ENCODE results near the gene CLASP1. TPM values are rescaled to one million over a fixed set of nuclear protein-coding genes. Genes with fewer than 3 reads are reported as not detected.

Gene CLASP1
- total and polyA plus RNA-seq, 2 experiments from 2014 or later = 20.1 to 37.4 TPM

DNA sequence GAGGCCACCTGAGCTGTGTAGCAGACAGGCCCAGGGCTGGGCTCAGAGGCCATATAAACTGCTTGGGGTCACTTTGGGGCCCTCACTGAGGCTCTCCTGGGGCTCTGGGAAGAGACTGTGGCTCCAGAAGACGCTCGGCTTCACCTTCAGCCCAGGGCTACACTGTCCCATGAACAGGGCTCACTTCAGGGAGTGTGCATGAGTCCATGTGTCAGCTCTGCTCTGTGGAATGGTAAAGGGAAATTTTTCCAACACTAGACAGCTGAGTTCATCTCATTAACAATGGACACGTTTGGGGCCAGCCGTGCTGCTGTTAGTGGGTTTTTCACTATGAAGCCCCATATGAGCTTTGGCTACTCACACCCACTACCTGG is 298.9 kb downstream of the CLASP1 start:
- Histone ChIP-seq H3K9me2 (ENCODE audit: insufficient read depth) (no peaks in the 10 kb centered on the region), H3K27ac (no peak overlapping the region), H3K79me2 (ENCODE audit: insufficient read depth) (no peaks in the 10 kb centered on the region), H4K20me1 (ENCODE audit: insufficient read depth) (no peaks in the 10 kb centered on the region), H3K4me3 (no peak overlapping the region), H3K9ac (no peak overlapping the region), H3K4me1 (ENCODE audit: insufficient read depth) (no peaks in the 10 kb centered on the region), H3K36me3 (ENCODE audit: low read depth) (peaks cover 12% of the 10 kb centered on the region; the same call in 1 of the 2 replicates), H3F3A (ENCODE audit: insufficient read depth) (no peaks in the 10 kb centered on the region), H3K27me3 (replicated peaks; ENCODE audit: insufficient read depth) (no peaks in the 10 kb centered on the region), H3K9me3 (ENCODE audit: low read depth) (no peaks in the 10 kb centered on the region), H3K4me2 (ENCODE audit: unreplicated experiment) (no peak overlapping the region), H2AFZ (no peak overlapping the region)
- no peak for DNase-seq
- WGBS, 2 experiments (ENCODE audit: low coverage in 1 of 2, low lambda C conversion rate in 2 of 2, missing lambda C conversion rate in 2 of 2) = 69 to 75% methylated on average over 4 of the region's 4 CpGs
- no peak for TF ChIP-seq EZH2 (IDR thresholded peaks at IDR 0.05; ENCODE audit: insufficient read depth, poor library complexity, severe bottlenecking)
- no peak for TF ChIP-seq EZH2phosphoT487 (IDR thresholded peaks at IDR 0.05; ENCODE audit: insufficient read depth, low read depth)
- in situ Hi-C loops (cut with MboI) = loop anchor here (25.0 kb wide), 1 partner anchor 663 kb away; no protein-coding TSS in a partner anchor

DNA sequence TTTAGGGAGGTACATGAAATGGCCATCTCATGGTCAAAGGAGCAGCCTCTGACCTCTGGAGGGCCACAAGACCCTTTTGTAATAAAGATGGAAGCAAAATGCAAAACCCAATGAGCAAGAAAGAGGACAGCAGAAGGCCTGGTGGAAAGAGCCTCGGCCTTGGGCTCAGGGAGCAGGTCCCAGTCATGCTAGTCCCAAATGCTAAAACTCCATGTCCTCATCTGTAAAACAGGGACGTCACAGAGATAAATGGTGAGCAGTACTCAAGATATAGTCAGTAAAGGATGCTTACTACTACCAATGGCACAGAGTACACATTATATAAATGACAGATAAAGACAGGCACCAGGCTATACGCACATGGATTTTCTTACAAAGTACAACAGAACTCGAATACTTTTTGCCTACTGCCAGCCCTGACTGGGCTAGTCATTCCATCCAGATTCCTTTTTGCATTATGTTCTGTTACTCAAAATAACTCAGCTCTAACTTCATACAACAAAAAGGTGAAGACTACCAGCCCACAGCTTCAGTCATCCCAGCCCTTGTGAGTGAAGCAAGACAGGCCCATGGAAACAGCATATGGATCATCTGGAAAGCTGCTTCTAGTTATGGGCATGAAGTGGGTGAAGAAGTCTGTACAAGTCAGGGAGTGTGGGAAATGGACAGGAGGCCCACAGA is 299.4 kb downstream of the CLASP1 start:
- H3K9me2 ChIP-seq (ENCODE audit: insufficient read depth) = no peaks in the 10 kb centered on the region
- peaks cover 10% of the 10 kb centered on the region; the same call in 1 of the 2 replicates for H3K36me3 ChIP-seq (ENCODE audit: low read depth)
- H3K79me2 ChIP-seq (ENCODE audit: insufficient read depth) = no peaks in the 10 kb centered on the region
- H3K9me3 ChIP-seq (ENCODE audit: low read depth) = no peaks in the 10 kb centered on the region
- H2AFZ ChIP-seq = no peak overlapping the region
- no peak overlapping the region for H3K4me3 ChIP-seq
- no peak overlapping the region for H3K9ac ChIP-seq
- H3K4me2 ChIP-seq (ENCODE audit: unreplicated experiment) = no peak overlapping the region
- in situ Hi-C loops (cut with MboI) = loop anchor here (25.0 kb wide), 1 partner anchor 663 kb away; no protein-coding TSS in a partner anchor
- no peaks in the 10 kb centered on the region for H3K4me1 ChIP-seq (ENCODE audit: insufficient read depth)
- no peaks in the 10 kb centered on the region for H3F3A ChIP-seq (ENCODE audit: insufficient read depth)
- H4K20me1 ChIP-seq (ENCODE audit: insufficient read depth) = no peaks in the 10 kb centered on the region
- H3K27me3 ChIP-seq (replicated peaks; ENCODE audit: insufficient read depth) = no peaks in the 10 kb centered on the region
- H3K27ac ChIP-seq = no peak overlapping the region
- 86 to 91% methylated on average over 4 of the region's 4 CpGs for WGBS, 2 experiments (ENCODE audit: low coverage in 1 of 2, low lambda C conversion rate in 2 of 2, missing lambda C conversion rate in 2 of 2)
- no peak for DNase-seq
- TF ChIP-seq EZH2 (IDR thresholded peaks at IDR 0.05; ENCODE audit: insufficient read depth, poor library complexity, severe bottlenecking) (no peak), EZH2phosphoT487 (IDR thresholded peaks at IDR 0.05; ENCODE audit: insufficient read depth, low read depth) (no peak)

DNA sequence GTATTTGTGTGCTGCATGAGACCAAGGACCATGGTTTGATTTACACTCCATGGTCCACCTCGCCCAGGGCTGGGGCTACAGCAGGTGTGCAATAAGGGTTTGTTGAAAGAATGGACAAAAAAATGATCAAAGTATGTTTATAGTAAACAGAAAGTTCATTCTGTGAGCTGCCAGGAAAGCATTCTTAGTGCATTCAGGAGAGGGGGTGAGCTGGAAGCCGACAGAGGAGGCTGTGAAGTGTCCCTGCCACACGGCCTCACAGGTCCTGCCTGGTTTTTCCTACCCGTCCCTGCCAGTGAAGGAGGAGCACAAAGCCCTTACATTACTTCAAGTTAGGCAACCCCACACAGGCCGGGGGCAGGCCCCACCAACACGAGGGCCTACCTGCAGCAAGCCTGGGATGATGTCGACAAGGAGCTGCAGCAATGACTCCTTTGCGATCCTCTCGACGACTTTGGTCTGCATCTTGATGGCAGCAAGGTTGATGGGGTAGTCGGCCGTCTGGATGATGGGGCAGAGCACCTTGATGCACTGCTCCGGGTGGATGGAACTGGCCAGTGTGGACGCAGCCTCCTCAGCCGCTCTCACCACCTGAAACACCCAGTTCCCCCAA is 301.0 kb downstream of the CLASP1 start:
- 92% methylated on average over 15 of the region's 15 CpGs for WGBS, 2 experiments (ENCODE audit: low coverage in 1 of 2, low lambda C conversion rate in 2 of 2, missing lambda C conversion rate in 2 of 2)
- Histone ChIP-seq H3K4me3 (no peak overlapping the region), H3K27ac (no peak overlapping the region), H4K20me1 (ENCODE audit: insufficient read depth) (no peaks in the 10 kb centered on the region), H3K9me2 (ENCODE audit: insufficient read depth) (no peaks in the 10 kb centered on the region), H3F3A (ENCODE audit: insufficient read depth) (no peaks in the 10 kb centered on the region), H3K9ac (no peak overlapping the region), H3K36me3 (ENCODE audit: low read depth) (peaks cover 3% of the 10 kb centered on the region; the same call in 1 of the 2 replicates), H3K9me3 (ENCODE audit: low read depth) (no peaks in the 10 kb centered on the region), H3K4me1 (ENCODE audit: insufficient read depth) (no peaks in the 10 kb centered on the region), H3K27me3 (replicated peaks; ENCODE audit: insufficient read depth) (no peaks in the 10 kb centered on the region), H2AFZ (no peak overlapping the region), H3K79me2 (ENCODE audit: insufficient read depth) (no peaks in the 10 kb centered on the region), H3K4me2 (ENCODE audit: unreplicated experiment) (no peak overlapping the region)
- no peak for TF ChIP-seq EZH2 (IDR thresholded peaks at IDR 0.05; ENCODE audit: insufficient read depth, poor library complexity, severe bottlenecking)
- no peak for TF ChIP-seq EZH2phosphoT487 (IDR thresholded peaks at IDR 0.05; ENCODE audit: insufficient read depth, low read depth)
- DNase-seq = no peak
- in situ Hi-C loops (cut with MboI) = no loop called here

DNA sequence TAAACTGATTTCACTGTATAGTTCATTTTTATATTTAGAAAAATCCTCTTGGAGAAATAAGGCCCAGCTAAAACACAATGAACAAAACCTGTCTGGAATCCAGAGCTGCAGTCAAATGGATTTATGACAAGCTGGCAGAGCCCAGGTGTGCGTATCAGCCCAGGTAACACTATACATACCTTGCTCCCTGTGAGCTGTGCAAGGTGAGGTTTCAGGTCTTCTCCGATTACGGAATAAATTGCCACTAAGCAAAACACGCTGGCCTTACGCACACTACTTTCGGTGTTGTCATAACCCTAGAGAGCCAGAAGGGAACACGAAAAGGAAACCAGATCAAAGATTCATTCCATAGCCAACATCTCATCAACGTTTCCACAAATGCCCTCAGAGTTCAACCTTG is 302.4 kb downstream of the CLASP1 start:
- WGBS, 2 experiments (ENCODE audit: low coverage in 1 of 2, low lambda C conversion rate in 2 of 2, missing lambda C conversion rate in 2 of 2) = 88 to 90% methylated on average over 8 of the region's 8 CpGs
- Histone ChIP-seq H2AFZ (no peak overlapping the region), H3K27me3 (replicated peaks; ENCODE audit: insufficient read depth) (no peaks in the 10 kb centered on the region), H4K20me1 (ENCODE audit: insufficient read depth) (no peaks in the 10 kb centered on the region), H3K9ac (no peak overlapping the region), H3K4me1 (ENCODE audit: insufficient read depth) (no peaks in the 10 kb centered on the region), H3K79me2 (ENCODE audit: insufficient read depth) (no peaks in the 10 kb centered on the region), H3K9me2 (ENCODE audit: insufficient read depth) (no peaks in the 10 kb centered on the region), H3K9me3 (ENCODE audit: low read depth) (no peaks in the 10 kb centered on the region), H3F3A (ENCODE audit: insufficient read depth) (no peaks in the 10 kb centered on the region), H3K4me2 (ENCODE audit: unreplicated experiment) (no peak overlapping the region), H3K4me3 (no peak overlapping the region), H3K36me3 (ENCODE audit: low read depth) (peaks cover 3% of the 10 kb centered on the region), H3K27ac (no peak overlapping the region)
- no peak for DNase-seq
- in situ Hi-C loops (cut with MboI) = no loop called here
- TF ChIP-seq EZH2 (IDR thresholded peaks at IDR 0.05; ENCODE audit: insufficient read depth, poor library complexity, severe bottlenecking) = no peak
- TF ChIP-seq EZH2phosphoT487 (IDR thresholded peaks at IDR 0.05; ENCODE audit: insufficient read depth, low read depth) = no peak

Measured in GM23248 (cell line).